Hepatocyte (in vitro differentiated cells): ENCODE results near the gene DNMT3A. TPM values are rescaled to one million over a fixed set of nuclear protein-coding genes. Genes with fewer than 3 reads are reported as not detected.

Experiments
- DNase-seq: peaks from one replicate; pipeline ENCODE4 v3.0.0-alpha.2; 2016; ENCODE audit warnings: low spot score
- H2AFZ ChIP-seq: fragments of 200-600 bp; sonication (generic); 2 replicates; pipeline ENCODE4 v1.6.0; 2016; ENCODE audit warnings: antibody characterized with exemption, mild to moderate bottlenecking
- H3K27ac ChIP-seq: fragments of 200-600 bp; sonication (generic); 2 replicates; pipeline ENCODE4 v1.5.1; 2016; ENCODE audit warnings: mild to moderate bottlenecking
- H3K27me3 ChIP-seq: fragments of 200-600 bp; sonication (generic); 2 replicates; pipeline ENCODE4 v1.6.1; 2016
- H3K36me3 ChIP-seq: fragments of 200-600 bp; sonication (generic); replicated peaks from 2 replicates; pipeline ENCODE4 v1.5.1; 2016; ENCODE audit warnings: low read depth; ENCODE audit not compliant: insufficient read depth
- H3K4me1 ChIP-seq: fragments of 200-600 bp; sonication (generic); 2 replicates; pipeline ENCODE4 v1.5.1; 2016; ENCODE audit warnings: mild to moderate bottlenecking, moderate library complexity; ENCODE audit not compliant: insufficient read depth
- H3K4me2 ChIP-seq: fragments of 200-600 bp; sonication (generic); 2 replicates; pipeline ENCODE4 v1.6.0; 2016
- H3K4me3 ChIP-seq: fragments of 200-600 bp; sonication (generic); 2 replicates; pipeline ENCODE4 v1.5.1; 2016; ENCODE audit warnings: mild to moderate bottlenecking
- H3K79me2 ChIP-seq: fragments of 200-600 bp; sonication (generic); 2 replicates; pipeline ENCODE4 v1.6.0; 2017; ENCODE audit warnings: mild to moderate bottlenecking
- H3K9me2 ChIP-seq: fragments of 200-600 bp; sonication (generic); replicated peaks from 2 replicates; pipeline ENCODE4 v1.6.0; 2017; ENCODE audit warnings: mild to moderate bottlenecking; ENCODE audit not compliant: insufficient read depth
- H3K9me3 ChIP-seq: fragments of 200-600 bp; sonication (generic); 2 replicates; pipeline ENCODE4 v1.5.1; 2016; ENCODE audit warnings: low read depth, mild to moderate bottlenecking
- H4K20me1 ChIP-seq: fragments of 200-600 bp; sonication (generic); 2 replicates; pipeline ENCODE4 v1.6.0; 2016; ENCODE audit warnings: mild to moderate bottlenecking; ENCODE audit not compliant: insufficient read depth, poor library complexity, severe bottlenecking
- EZH2 ChIP-seq: fragments of 200-600 bp; sonication (generic); IDR thresholded peaks from 2 replicates; pipeline ENCODE4 v1.6.1; 2016; ENCODE audit warnings: antibody characterized with exemption, mild to moderate bottlenecking, borderline replicate concordance
- EZH2phosphoT487 ChIP-seq: fragments of 200-600 bp; sonication (generic); IDR thresholded peaks from one replicate; pipeline ENCODE4 v1.6.1; 2018; ENCODE audit warnings: antibody characterized with exemption, mild to moderate bottlenecking, low read depth, moderate library complexity; ENCODE audit not compliant: unreplicated experiment, severe bottlenecking
- WGBS: methylation state at CpG from one replicate; pipeline ENCODE4 v1.1.6; 2016; ENCODE audit warnings: low lambda C conversion rate; ENCODE audit errors: missing lambda C conversion rate; 5-methylcytosine and 5-hydroxymethylcytosine counted together
- polyA plus RNA-seq: library from polyadenylated mRNA; unstranded; fragments of >200 nt; fragmentation: Nextera tagmentation; extraction: Ambion mirVana; gene quantifications from 2 replicates; pipeline ENCODE4 v1.2.1, GENCODE V29; 2016
- total RNA-seq: library from RNA; depleted of rRNA; stranded (reverse); fragments of >200 nt; gene quantifications from 2 replicates; pipeline ENCODE4 v1.2.3, GENCODE V29; 2014
- TF ChIP-seq, protein P1 (sequence below): fragments of 200-600 bp; sonication (generic); IDR thresholded peaks from 2 replicates; pipeline ENCODE4 v1.5.1; 2016; ENCODE audit warnings: antibody characterized with exemption, mild to moderate bottlenecking; ENCODE audit not compliant: poor library complexity

The DNMT3A gene
- total and polyA plus RNA-seq, 2 experiments from 2014 or later = 28.3 to 43.8 TPM

DNA sequence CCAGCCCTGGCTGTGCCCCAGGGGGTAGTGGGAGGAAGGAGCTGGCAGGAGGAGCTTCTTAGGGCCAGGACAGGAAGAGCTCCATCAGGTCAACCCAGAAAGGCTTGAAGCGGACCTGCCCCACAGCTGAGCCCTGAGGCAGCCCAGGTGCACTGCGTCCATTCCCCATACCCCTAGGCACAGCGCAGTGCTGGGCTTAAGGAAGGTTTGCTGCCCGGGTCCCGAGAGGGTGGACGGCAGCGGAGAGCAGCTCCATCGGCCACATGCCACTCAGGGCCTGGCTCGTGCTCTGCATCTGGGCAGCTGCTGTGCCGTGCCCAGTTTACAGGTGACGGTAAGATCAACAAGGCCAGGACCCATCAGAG lies 26.4 kb downstream of the DNMT3A start:
- Histone ChIP-seq H3K9me3 (no peaks in the 10 kb centered on the region), H3K27ac (peak overlapping the region; percentile 90), H3K9me2 (no peaks in the 10 kb centered on the region), H3K36me3 (no peaks in the 10 kb centered on the region), H3K4me1 (peaks cover 15% of the 10 kb centered on the region), H3K4me3 (no peak overlapping the region), H3K4me2 (no peak overlapping the region), H2AFZ (no peak overlapping the region), H4K20me1 (peaks cover 34% of the 10 kb centered on the region), H3K27me3 (no peaks in the 10 kb centered on the region), H3K79me2 (peaks cover 52% of the 10 kb centered on the region)
- WGBS = 83% methylated on average over 11 of the region's 11 CpGs
- DNase-seq = no peak
- TF ChIP-seq, protein P1, sequence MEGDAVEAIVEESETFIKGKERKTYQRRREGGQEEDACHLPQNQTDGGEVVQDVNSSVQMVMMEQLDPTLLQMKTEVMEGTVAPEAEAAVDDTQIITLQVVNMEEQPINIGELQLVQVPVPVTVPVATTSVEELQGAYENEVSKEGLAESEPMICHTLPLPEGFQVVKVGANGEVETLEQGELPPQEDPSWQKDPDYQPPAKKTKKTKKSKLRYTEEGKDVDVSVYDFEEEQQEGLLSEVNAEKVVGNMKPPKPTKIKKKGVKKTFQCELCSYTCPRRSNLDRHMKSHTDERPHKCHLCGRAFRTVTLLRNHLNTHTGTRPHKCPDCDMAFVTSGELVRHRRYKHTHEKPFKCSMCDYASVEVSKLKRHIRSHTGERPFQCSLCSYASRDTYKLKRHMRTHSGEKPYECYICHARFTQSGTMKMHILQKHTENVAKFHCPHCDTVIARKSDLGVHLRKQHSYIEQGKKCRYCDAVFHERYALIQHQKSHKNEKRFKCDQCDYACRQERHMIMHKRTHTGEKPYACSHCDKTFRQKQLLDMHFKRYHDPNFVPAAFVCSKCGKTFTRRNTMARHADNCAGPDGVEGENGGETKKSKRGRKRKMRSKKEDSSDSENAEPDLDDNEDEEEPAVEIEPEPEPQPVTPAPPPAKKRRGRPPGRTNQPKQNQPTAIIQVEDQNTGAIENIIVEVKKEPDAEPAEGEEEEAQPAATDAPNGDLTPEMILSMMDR = no peak
- TF ChIP-seq EZH2 (no peak), EZH2phosphoT487 (no peak)

DNA sequence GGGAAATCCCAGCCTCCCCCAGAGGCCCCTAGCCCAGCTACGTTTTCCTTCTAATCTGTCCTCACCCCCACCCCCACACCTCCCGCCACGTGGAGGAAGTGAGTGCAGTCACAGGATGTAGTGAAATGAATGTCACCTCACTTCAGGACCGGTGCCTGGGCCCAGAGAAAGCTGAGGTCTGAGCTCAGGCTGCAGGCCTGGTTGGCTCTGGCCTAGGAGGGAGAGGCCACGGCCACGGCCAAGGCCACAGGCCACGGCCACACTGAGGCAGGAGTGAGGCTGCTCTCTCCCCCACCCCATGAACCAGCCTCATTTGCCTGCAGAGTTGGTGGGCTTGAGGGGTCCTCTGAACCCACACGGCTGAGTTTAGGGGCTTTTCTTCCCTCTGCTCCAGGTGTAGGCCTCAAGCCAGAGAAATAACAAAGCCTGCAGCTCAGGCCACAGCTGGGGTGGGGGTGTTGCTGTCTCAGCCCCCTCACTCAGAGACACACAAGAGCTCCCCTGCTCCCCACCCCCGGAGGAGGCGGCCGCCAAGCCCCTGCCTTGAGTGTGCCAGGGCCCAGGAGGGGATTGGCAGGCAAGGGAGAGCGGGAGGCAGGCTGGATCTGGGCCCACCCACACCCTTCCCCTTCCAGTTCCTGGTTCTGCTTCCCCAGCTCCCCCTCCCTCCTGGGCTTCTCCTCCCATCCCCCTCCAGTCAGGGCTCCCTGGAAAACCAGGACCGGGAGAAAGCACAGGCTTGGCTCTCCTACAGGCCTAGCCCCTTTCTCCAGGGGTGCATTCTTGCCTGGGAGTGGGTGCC lies 27.0 kb downstream of the DNMT3A start:
- H3K4me2 ChIP-seq = peak overlapping the region; percentile 48
- peaks cover 34% of the 10 kb centered on the region for H4K20me1 ChIP-seq
- peak; percentile 84 for DNase-seq
- TF ChIP-seq EZH2phosphoT487 = no peak
- TF ChIP-seq, protein P1 = no peak
- no peak for TF ChIP-seq EZH2
- 44% methylated on average over 9 of the region's 13 CpGs for WGBS
- H2AFZ ChIP-seq = no peak overlapping the region
- no peaks in the 10 kb centered on the region for H3K27me3 ChIP-seq
- no peaks in the 10 kb centered on the region for H3K9me3 ChIP-seq
- H3K9me2 ChIP-seq = no peaks in the 10 kb centered on the region
- H3K4me3 ChIP-seq = no peak overlapping the region
- no peaks in the 10 kb centered on the region for H3K36me3 ChIP-seq
- H3K27ac ChIP-seq = peak overlapping the region; percentile 90
- H3K79me2 ChIP-seq = peaks cover 53% of the 10 kb centered on the region
- peaks cover 15% of the 10 kb centered on the region for H3K4me1 ChIP-seq

DNA sequence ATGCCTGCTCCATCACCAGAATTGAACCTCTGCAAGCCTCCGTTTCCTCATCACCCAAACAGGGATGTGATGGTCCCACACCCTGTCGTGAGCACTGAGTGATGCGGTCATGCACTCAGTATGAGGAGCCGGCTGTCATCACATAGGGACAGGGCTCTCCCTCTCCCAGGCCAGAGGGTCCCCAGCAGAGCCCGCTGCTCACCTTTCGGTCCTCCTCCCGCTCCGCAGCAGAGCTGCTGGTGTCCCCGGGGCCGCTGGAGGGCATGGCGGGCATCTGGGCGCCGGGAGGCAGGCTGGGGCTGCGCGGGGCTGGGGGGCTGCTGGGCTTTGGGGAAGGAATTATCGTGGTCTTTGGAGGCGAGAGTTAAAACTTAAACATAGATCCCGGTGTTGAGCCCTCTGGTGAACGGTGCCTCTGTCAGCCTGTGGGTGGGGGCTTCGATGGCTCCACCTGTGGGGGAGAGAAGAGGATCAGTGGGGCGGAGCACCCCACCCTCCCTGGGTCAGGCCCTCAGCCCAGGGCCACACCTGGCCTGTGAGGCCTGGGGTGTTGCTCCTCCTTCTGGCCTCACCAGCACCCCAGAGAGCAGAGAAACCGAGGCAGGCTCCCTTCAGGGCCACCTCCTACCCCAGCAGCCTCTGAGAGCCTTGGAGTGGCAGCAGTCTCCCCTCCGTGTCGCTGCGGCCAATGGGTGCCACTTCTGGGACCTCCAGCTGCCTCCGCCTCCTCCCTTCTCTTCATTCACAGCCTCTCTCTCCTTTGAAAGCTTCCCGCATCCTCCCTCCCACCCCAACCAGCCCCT lies 27.8 kb downstream of the DNMT3A start:
- no peak for DNase-seq
- Histone ChIP-seq H3K4me2 (peak overlapping the region; percentile 48), H3K27ac (peak overlapping the region; percentile 90), H3K79me2 (peaks cover 51% of the 10 kb centered on the region), H3K27me3 (no peaks in the 10 kb centered on the region), H3K36me3 (no peaks in the 10 kb centered on the region), H2AFZ (no peak overlapping the region), H3K9me2 (no peaks in the 10 kb centered on the region), H3K4me3 (no peak overlapping the region), H3K9me3 (no peaks in the 10 kb centered on the region), H4K20me1 (peaks cover 34% of the 10 kb centered on the region), H3K4me1 (peaks cover 15% of the 10 kb centered on the region)
- TF ChIP-seq EZH2 (no peak), EZH2phosphoT487 (no peak)
- TF ChIP-seq, protein P1 = no peak
- WGBS = 88% methylated on average over 21 of the region's 27 CpGs
